A549 treated with Hydrocortisone at 1 μM for 4 hours (cell line): ENCODE measurements around the gene TDRD10. TPM values are rescaled to one million over a fixed set of nuclear protein-coding genes. Genes with fewer than 3 reads are reported as not detected.

ENCODE experiments used
- total RNA-seq: library from RNA; stranded (reverse); fragments of 200-300 nt; extraction: Qiagen RNA extraction; gene quantifications from 5 replicates; pipeline ENCODE4 v1.2.3, GENCODE V29; 2022

Gene TDRD10, protein sequence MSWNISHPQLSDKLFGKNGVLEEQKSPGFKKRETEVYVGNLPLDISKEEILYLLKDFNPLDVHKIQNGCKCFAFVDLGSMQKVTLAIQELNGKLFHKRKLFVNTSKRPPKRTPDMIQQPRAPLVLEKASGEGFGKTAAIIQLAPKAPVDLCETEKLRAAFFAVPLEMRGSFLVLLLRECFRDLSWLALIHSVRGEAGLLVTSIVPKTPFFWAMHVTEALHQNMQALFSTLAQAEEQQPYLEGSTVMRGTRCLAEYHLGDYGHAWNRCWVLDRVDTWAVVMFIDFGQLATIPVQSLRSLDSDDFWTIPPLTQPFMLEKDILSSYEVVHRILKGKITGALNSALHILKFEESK
- total RNA-seq = 0.10 to 0.16 TPM in 2 of 5 replicates, not detected in the others

DNA sequence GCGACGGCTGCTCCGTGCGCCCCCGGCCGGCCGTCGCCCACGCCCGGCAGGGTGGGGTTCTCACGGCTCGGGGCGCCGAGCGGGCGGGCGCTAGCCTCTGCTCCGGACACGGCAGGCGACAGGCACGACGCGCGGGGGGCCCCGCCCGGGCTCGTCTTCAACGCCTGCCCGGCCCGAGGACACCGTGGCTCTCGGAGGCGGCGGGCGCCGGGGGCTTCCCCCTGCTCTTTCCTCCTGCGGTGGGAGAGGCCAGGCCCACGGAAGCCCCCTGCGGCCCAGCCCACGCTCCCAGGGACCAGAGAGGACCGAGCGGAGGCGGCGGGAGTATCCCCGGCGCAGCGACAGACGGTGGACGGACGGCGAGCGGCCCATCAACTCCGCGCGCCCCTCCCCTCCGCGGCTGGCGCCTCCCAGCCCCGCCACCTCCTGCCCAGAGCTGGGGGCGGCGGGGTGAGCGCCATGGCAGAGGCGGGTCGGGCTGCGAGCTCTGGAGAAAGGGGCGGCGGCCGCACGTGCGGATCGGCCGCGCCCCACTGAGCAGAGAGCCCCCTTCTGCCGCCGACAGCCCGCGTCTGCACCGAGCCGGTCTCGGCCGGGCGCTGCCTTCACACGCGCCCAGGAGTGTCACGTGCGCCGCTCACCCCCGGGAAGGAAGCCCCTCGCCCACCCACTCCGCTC, at the start of gene TDRD10, which contains the start of gene SHE:
TDRD10 (plus strand) TSS at position 154 of the 678 bp plus-strand sequence. CDS start 4,685 bp downstream, outside the sequence.
SHE (minus strand) TSS at position 347 of the 678 bp plus-strand sequence. CDS start 386 bp downstream, outside the sequence.

DNA sequence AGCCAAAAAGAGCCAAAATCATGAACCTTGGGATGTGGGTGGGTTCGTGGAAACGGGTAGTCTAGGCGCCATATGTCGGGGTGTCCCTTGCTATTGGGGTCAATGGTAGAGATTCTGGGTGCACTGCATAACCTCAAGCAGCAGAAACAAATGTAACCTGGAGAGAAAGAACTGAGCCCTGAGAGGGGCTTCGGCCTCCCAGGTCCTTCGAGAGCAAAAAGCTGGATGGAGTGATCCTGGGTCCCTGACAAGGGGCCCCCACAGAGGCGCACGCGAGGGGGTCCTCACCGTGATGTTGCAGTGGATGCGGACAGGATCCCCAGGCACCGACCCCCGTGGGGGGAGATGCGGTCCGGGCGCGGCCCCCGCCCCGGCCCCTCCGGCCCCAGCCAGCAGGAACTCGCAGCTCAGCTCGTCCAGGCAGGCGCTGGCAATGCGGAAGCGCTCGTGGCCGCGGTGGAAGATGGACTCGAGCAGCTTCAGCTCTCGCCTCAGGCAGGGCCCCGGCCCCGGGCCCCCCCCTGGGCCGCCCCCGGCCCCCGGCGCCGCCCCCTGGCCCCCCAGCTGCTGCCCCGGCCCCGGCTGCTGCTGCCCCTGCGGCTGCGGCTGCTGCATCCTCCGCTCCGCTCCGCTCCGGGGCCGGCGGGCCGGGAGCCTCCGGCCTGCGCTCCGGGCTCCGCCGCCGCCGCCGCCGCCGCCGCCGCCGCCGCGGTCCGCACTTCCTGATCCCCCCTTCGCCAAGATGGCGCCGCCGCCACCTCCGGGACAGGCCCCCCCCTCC, 56.1 kb downstream of the TDRD10 start, which contains the start of gene UBE2Q1:
UBE2Q1 (minus strand) TSS at position 724 of the 781 bp plus-strand sequence; CDS start at position 615, 109 bp downstream.

DNA sequence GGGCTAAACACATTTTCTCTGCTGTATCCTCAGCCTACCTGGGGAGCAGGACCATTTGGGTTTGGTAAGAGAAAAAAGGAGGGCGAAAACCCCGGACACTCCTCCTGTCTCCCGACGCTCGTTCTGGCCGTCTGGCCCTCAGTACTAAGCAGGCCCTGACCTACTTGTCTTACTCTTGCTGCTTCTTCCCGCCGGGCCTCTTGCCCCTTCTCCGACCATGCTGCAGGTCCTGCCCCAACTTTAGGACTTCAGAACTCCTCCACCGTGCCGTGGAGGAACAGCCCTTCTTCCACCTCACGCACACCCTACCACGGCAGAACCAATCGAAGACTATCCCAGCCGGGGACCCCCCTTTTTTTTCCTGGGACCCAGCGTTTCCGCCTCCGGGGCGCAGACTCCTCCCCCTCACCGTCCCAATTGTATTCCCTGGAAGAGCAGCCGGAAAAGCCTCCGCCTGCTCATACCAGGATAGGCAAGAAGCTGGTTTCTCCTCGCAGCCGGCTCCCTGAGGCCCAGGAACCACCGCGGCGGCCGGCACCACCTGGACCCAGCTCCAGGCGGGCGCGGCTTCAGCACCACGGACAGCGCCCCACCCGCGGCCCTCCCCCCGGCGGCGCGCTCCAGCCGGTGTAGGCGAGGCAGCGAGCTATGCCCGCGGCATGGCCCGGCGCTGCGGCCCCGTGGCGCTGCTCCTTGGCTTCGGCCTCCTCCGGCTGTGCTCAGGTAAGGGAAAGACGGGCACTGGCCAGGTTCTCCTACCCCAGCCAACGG, 65.6 kb downstream of the TDRD10 start, which contains the start of gene CHRNB2:
CHRNB2 (plus strand) TSS at position 393 of the 771 bp plus-strand sequence; CDS start at position 660, 267 bp downstream.

Other genes with a start within 250 kb of the TDRD10 start
- 91.8 to 109 TPM (median 96.5 TPM) in 5 replicates for gene HAX1, start 229.6 kb upstream of the TDRD10 start, total RNA-seq
- not detected in 5 replicates for gene AQP10, start 181.1 kb upstream of the TDRD10 start, total RNA-seq
- gene ATP8B2, start 176.7 kb upstream of the TDRD10 start, total RNA-seq = 30.1 to 43.8 TPM (median 38.3 TPM) in 5 replicates
- gene IL6R, start 96.9 kb upstream of the TDRD10 start, total RNA-seq = 24.3 to 30.7 TPM (median 26.2 TPM) in 5 replicates
- gene SHE, start 193 bp downstream of the TDRD10 start, total RNA-seq = 0.10 to 0.20 TPM (median 0.12 TPM) in 5 replicates
- 56.7 to 75.3 TPM (median 67.8 TPM) in 5 replicates for gene UBE2Q1, start 56.4 kb downstream of the TDRD10 start, total RNA-seq
- gene CHRNB2, start 65.6 kb downstream of the TDRD10 start, total RNA-seq = 0.29 to 0.54 TPM (median 0.43 TPM) in 5 replicates
- gene ADAR, start 106.0 kb downstream of the TDRD10 start, total RNA-seq = 66.9 to 92.9 TPM (median 73.2 TPM) in 5 replicates